ENCODE measurements around the gene TMEM203.

TMEM203 gene

GRCh38 chr9:137181680-137182079 is 23.8 kb downstream of the TMEM203 start:
- H3K27ac Mint-ChIP-seq = no peak overlapping the region
- H3K4me1 Mint-ChIP-seq = peaks cover 12 to 24% of the 10 kb centered on the region in 2 donors
- H3K4me3 Mint-ChIP-seq = no peak overlapping the region
- ATAC-seq (replicated peaks) (no peak), DNase-seq (no peak)
- H3K36me3 Mint-ChIP-seq = peaks cover 35 to 60% of the 10 kb centered on the region in 2 donors
- no peaks in the 10 kb centered on the region for H3K9me3 Mint-ChIP-seq
- H3K27me3 Mint-ChIP-seq = no peaks in the 10 kb centered on the region

- Mint-ChIP-seq H3K9me3 (no peaks in the 10 kb centered on the region), H3K4me1 (peaks cover 10 to 19% of the 10 kb centered on the region in 2 donors), H3K4me3 (no peak overlapping the region), H3K36me3 (peaks cover 37 to 58% of the 10 kb centered on the region in 2 donors), H3K27me3 (no peaks in the 10 kb centered on the region), H3K27ac (no peak overlapping the region)
- DNase-seq = no peak
- no peak for ATAC-seq (replicated peaks)
Measured at GRCh38 chr9:137180491-137180890, 25.0 kb downstream of the TMEM203 start.

- H3K4me3 Mint-ChIP-seq = no peak overlapping the region
- peaks cover 8 to 15% of the 10 kb centered on the region in 2 donors for H3K4me1 Mint-ChIP-seq
- no peak for DNase-seq
- peaks cover 37 to 55% of the 10 kb centered on the region in 2 donors for H3K36me3 Mint-ChIP-seq
- H3K27ac Mint-ChIP-seq = no peak overlapping the region
- H3K27me3 Mint-ChIP-seq = no peaks in the 10 kb centered on the region
- H3K9me3 Mint-ChIP-seq = no peaks in the 10 kb centered on the region
- no peak for ATAC-seq (replicated peaks)
Measured at GRCh38 chr9:137179761-137180160, 25.7 kb downstream of the TMEM203 start.

- H3K4me3 Mint-ChIP-seq = no peak overlapping the region
- DNase-seq (no peak), ATAC-seq (replicated peaks) (no peak)
- H3K27me3 Mint-ChIP-seq = no peaks in the 10 kb centered on the region
- H3K36me3 Mint-ChIP-seq = peaks cover 33 to 48% of the 10 kb centered on the region in 2 donors
- no peaks in the 10 kb centered on the region for H3K9me3 Mint-ChIP-seq
- H3K4me1 Mint-ChIP-seq = peaks cover 2 to 9% of the 10 kb centered on the region in 2 donors
- H3K27ac Mint-ChIP-seq = no peak overlapping the region
Measured at GRCh38 chr9:137178939-137179630, 26.4 kb downstream of the TMEM203 start.

GRCh38 chr9:137178201-137178938 is 27.1 kb downstream of the TMEM203 start:
- peaks cover 2 to 6% of the 10 kb centered on the region in 2 donors for H3K4me1 Mint-ChIP-seq
- H3K27me3 Mint-ChIP-seq = peaks cover 0 to 1% of the 10 kb centered on the region in 2 donors
- H3K4me3 Mint-ChIP-seq = no peak overlapping the region
- no peak overlapping the region for H3K27ac Mint-ChIP-seq
- H3K36me3 Mint-ChIP-seq = peaks cover 26 to 41% of the 10 kb centered on the region in 2 donors
- no peak for DNase-seq
- no peak for ATAC-seq (replicated peaks)
- H3K9me3 Mint-ChIP-seq = no peaks in the 10 kb centered on the region

GRCh38 chr9:137176302-137177182 is 28.9 kb downstream of the TMEM203 start:
- Mint-ChIP-seq H3K36me3 (peaks cover 19 to 29% of the 10 kb centered on the region in 2 donors), H3K27me3 (peaks cover 2 to 7% of the 10 kb centered on the region in 2 donors), H3K9me3 (no peaks in the 10 kb centered on the region), H3K27ac (peak overlapping the region; percentile 71), H3K4me3 (no peak overlapping the region), H3K4me1 (peaks cover 5 to 11% of the 10 kb centered on the region in 2 donors)
- ATAC-seq (replicated peaks) (peak; percentile 61 to 72), DNase-seq (no peak)

- H3K9me3 Mint-ChIP-seq = no peaks in the 10 kb centered on the region
- ATAC-seq (replicated peaks) (no peak), DNase-seq (no peak)
- H3K27ac Mint-ChIP-seq = no peak overlapping the region
- H3K36me3 Mint-ChIP-seq = peaks cover 19 to 23% of the 10 kb centered on the region in 2 donors
- H3K4me3 Mint-ChIP-seq = no peak overlapping the region
- peaks cover 11 to 13% of the 10 kb centered on the region in 2 donors for H3K27me3 Mint-ChIP-seq
- peaks cover 7 to 18% of the 10 kb centered on the region in 2 donors for H3K4me1 Mint-ChIP-seq
Measured at GRCh38 chr9:137175345-137175961, 30.0 kb downstream of the TMEM203 start.

- no peak overlapping the region for H3K4me3 Mint-ChIP-seq
- H3K27ac Mint-ChIP-seq = no peak overlapping the region
- peak in 1 of 2 donors; percentile 13 for ATAC-seq (replicated peaks)
- no peaks in the 10 kb centered on the region for H3K9me3 Mint-ChIP-seq
- no peak for DNase-seq
- peaks cover 17 to 18% of the 10 kb centered on the region in 2 donors for H3K27me3 Mint-ChIP-seq
- H3K4me1 Mint-ChIP-seq = peaks cover 9 to 23% of the 10 kb centered on the region in 2 donors
- H3K36me3 Mint-ChIP-seq = peaks cover 15 to 18% of the 10 kb centered on the region in 2 donors
Measured at GRCh38 chr9:137174722-137175293, 30.6 kb downstream of the TMEM203 start.

GRCh38 chr9:137173796-137174664 is 31.4 kb downstream of the TMEM203 start:
- ATAC-seq (replicated peaks) (no peak), DNase-seq (no peak)
- H3K9me3 Mint-ChIP-seq = no peaks in the 10 kb centered on the region
- no peak overlapping the region for H3K27ac Mint-ChIP-seq
- peaks cover 19 to 22% of the 10 kb centered on the region in 2 donors for H3K27me3 Mint-ChIP-seq
- peaks cover 7 to 27% of the 10 kb centered on the region in 2 donors for H3K4me1 Mint-ChIP-seq
- no peak overlapping the region for H3K4me3 Mint-ChIP-seq
- H3K36me3 Mint-ChIP-seq = peaks cover 7 to 11% of the 10 kb centered on the region in 2 donors

GRCh38 chr9:137172901-137173795 is 32.3 kb downstream of the TMEM203 start:
- Mint-ChIP-seq H3K27me3 (peaks cover 22 to 31% of the 10 kb centered on the region in 2 donors), H3K36me3 (peaks cover 5 to 8% of the 10 kb centered on the region in 2 donors), H3K27ac (peak overlapping the region; percentile 14), H3K4me1 (peaks cover 9 to 33% of the 10 kb centered on the region in 2 donors), H3K4me3 (peak overlapping the region in 1 of 2 donors; percentile 27), H3K9me3 (no peaks in the 10 kb centered on the region)
- ATAC-seq (replicated peaks) = no peak
- no peak for DNase-seq

GRCh38 chr9:137171149-137171900 is 34.1 kb downstream of the TMEM203 start:
- Mint-ChIP-seq H3K27me3 (peaks cover 28 to 41% of the 10 kb centered on the region in 2 donors), H3K36me3 (no peaks in the 10 kb centered on the region), H3K9me3 (no peaks in the 10 kb centered on the region), H3K4me1 (peaks cover 11 to 37% of the 10 kb centered on the region in 2 donors), H3K27ac (no peak overlapping the region), H3K4me3 (no peak overlapping the region)
- DNase-seq = no peak
- ATAC-seq (replicated peaks) = no peak

Measured in stimulated activated naive B cell treated with anti-CD40 and anti-IgM and Interleukin-4, amounts not matched to agents 10 μg/mL and 1 μg/mL and 100 μg/mL, for 72 hours (primary cell).